Ectodermal cell (in vitro differentiated cells): ENCODE results near the gene SLC24A4.

Experiments
- H3K27ac ChIP-seq: 2 replicates; pipeline ENCODE4 v1.7.0; 2013; ENCODE audit warnings: mild to moderate bottlenecking, low read depth, low read length; ENCODE audit not compliant: insufficient read depth, poor library complexity, severe bottlenecking
- H3K27me3 ChIP-seq: 2 replicates; pipeline ENCODE4 v1.7.0; 2013; ENCODE audit warnings: mild to moderate bottlenecking, low read length; ENCODE audit not compliant: insufficient read depth, control insufficient read depth, poor library complexity, severe bottlenecking
- H3K36me3 ChIP-seq: one replicate; pipeline ENCODE4 v1.7.0; 2013; ENCODE audit warnings: low read length; ENCODE audit not compliant: control insufficient read depth, insufficient read depth
- H3K4me1 ChIP-seq: one replicate; pipeline ENCODE4 v1.7.0; 2013; ENCODE audit warnings: low read length; ENCODE audit not compliant: control insufficient read depth, insufficient read depth
- H3K4me3 ChIP-seq: 2 replicates; pipeline ENCODE4 v1.7.0; 2013; ENCODE audit warnings: low read depth, low read length, control low read depth; ENCODE audit not compliant: insufficient read depth
- H3K9me3 ChIP-seq: 2 replicates; pipeline ENCODE4 v1.7.0; 2013; ENCODE audit warnings: mild to moderate bottlenecking, low read length, moderate library complexity; ENCODE audit not compliant: control insufficient read depth
- WGBS, 2 experiments: methylation state at CpG; one replicate each; pipeline ENCODE4 v1.1.7; 2013; ENCODE audit warnings: missing lambda C conversion rate in 2 of 2; 5-methylcytosine and 5-hydroxymethylcytosine counted together

Gene SLC24A4

GRCh38 chr14:92451755-92452154, 128.8 kb downstream of the SLC24A4 start:
- H3K27ac ChIP-seq: no peak overlapping the region
- no peak overlapping the region for H3K4me3 ChIP-seq

DNA sequence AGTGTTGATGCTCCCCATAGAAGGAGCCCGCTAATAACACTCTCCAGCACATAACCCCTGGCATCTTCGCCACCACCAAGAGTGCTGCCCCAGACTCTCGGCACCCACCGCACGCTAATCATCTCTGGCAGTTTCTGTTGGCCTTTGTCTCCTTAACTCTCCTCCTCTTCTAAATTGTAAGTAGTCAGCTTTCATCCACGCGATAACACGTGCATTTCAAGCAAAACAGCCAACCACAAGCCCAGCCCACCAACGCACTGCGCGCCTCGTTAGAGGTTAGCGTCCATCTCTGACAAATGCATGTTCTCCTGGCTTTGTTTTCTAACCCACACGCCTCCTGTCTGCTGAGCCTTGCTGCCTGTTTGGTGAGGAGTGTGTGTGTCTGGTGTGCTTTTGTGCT, 129.5 kb downstream of the SLC24A4 start:
- no peaks in the 10 kb centered on the region for H3K27me3 ChIP-seq
- H3K9me3 ChIP-seq: no peaks in the 10 kb centered on the region
- no peaks in the 10 kb centered on the region for H3K36me3 ChIP-seq
- 94 to 95% methylated on average over 14 of the region's 14 CpGs for WGBS, 2 experiments
- peaks cover 15% of the 10 kb centered on the region for H3K4me1 ChIP-seq
- no peak overlapping the region for H3K27ac ChIP-seq
- no peak overlapping the region for H3K4me3 ChIP-seq

More at GRCh38 chr14:92451755-92452154, 128.8 kb downstream of the SLC24A4 start:
- H3K27me3 ChIP-seq: no peaks in the 10 kb centered on the region
- H3K36me3 ChIP-seq: no peaks in the 10 kb centered on the region
- H3K4me1 ChIP-seq: peaks cover 15% of the 10 kb centered on the region
- H3K9me3 ChIP-seq: no peaks in the 10 kb centered on the region
- WGBS, 2 experiments: 87 to 89% methylated on average over 5 of the region's 5 CpGs

GRCh38 chr14:92453691-92454090, 130.7 kb downstream of the SLC24A4 start:
- no peak overlapping the region for H3K27ac ChIP-seq
- H3K27me3 ChIP-seq: no peaks in the 10 kb centered on the region
- 93 to 96% methylated on average over 8 of the region's 8 CpGs for WGBS, 2 experiments
- H3K9me3 ChIP-seq: no peaks in the 10 kb centered on the region
- no peaks in the 10 kb centered on the region for H3K36me3 ChIP-seq
- H3K4me3 ChIP-seq: no peak overlapping the region
- H3K4me1 ChIP-seq: peaks cover 15% of the 10 kb centered on the region

DNA sequence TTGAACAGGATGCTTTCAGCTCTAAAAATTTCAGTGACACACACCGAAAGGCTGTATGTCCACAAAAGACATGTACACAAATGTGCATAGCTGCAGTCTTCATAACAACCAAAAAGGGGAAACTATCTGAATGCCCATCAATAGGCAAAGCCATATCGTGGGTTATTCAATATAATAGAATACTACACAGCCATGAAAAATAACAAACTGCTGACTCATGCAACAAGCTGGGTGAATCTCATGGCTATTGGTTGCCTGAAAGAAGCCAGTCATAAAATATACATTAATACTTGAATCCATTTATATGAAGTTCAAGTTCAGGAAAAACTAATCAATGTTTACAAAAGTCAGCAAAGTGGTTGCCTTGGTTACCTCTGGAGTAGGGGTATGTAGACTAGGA, 132.3 kb downstream of the SLC24A4 start:
- no peak overlapping the region for H3K4me3 ChIP-seq
- no peaks in the 10 kb centered on the region for H3K27me3 ChIP-seq
- no peaks in the 10 kb centered on the region for H3K9me3 ChIP-seq
- H3K36me3 ChIP-seq: no peaks in the 10 kb centered on the region
- WGBS, 2 experiments: 94 to 98% methylated on average over 2 of the region's 2 CpGs
- peaks cover 7% of the 10 kb centered on the region for H3K4me1 ChIP-seq
- no peak overlapping the region for H3K27ac ChIP-seq

DNA sequence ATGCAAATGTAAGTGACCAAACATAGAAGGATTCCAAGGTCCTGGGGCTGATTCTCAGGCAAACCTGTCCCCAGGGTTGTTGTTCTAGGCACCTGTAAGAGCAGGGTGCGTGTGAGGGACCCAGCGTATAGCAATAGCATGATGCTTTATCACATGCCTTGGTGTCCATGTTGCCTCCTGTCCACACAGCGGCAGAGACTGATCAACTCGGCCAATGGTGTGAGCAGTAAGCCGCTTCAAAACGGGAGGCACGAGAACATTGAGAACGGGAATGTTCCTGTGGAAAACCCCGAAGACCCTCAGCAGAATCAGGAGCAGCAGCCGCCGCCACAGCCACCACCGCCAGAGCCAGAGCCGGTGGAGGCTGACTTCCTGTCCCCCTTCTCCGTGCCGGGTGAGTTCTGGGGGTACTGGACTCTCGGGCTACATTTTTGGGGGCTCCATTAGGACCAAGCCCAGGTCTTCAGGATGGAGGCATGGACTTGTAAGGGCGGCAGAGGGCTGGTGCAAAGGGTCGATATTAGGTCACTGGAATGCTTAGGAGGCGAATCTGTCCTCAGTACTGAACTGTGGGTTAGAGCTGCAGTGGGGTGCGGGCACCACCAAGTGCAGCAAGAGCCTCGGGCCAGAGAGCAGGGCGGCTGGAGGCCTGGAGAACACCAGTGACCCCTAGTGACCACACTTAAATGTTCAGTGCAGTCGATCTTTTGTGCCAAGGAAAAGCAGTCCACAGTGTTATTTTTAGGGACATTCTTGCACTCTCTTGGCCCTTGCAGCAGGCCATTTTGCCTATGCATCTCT, 133.4 kb downstream of the SLC24A4 start:
- Histone ChIP-seq H3K27ac (no peak overlapping the region), H3K36me3 (no peaks in the 10 kb centered on the region), H3K9me3 (no peaks in the 10 kb centered on the region), H3K4me3 (no peak overlapping the region), H3K4me1 (no peaks in the 10 kb centered on the region), H3K27me3 (no peaks in the 10 kb centered on the region)
- 71 to 74% methylated on average over 23 of the region's 23 CpGs for WGBS, 2 experiments

- H3K4me3 ChIP-seq: no peak overlapping the region
- H3K27me3 ChIP-seq: no peaks in the 10 kb centered on the region
- H3K36me3 ChIP-seq: no peaks in the 10 kb centered on the region
- H3K4me1 ChIP-seq: no peaks in the 10 kb centered on the region
- no peaks in the 10 kb centered on the region for H3K9me3 ChIP-seq
- WGBS, 2 experiments: 90 to 91% methylated on average over 5 of the region's 5 CpGs
- no peak overlapping the region for H3K27ac ChIP-seq
Measured at GRCh38 chr14:92457016-92457565, 134.1 kb downstream of the SLC24A4 start.

- H3K36me3 ChIP-seq: no peaks in the 10 kb centered on the region
Measured at GRCh38 chr14:92458136-92459029, 135.4 kb downstream of the SLC24A4 start.

DNA sequence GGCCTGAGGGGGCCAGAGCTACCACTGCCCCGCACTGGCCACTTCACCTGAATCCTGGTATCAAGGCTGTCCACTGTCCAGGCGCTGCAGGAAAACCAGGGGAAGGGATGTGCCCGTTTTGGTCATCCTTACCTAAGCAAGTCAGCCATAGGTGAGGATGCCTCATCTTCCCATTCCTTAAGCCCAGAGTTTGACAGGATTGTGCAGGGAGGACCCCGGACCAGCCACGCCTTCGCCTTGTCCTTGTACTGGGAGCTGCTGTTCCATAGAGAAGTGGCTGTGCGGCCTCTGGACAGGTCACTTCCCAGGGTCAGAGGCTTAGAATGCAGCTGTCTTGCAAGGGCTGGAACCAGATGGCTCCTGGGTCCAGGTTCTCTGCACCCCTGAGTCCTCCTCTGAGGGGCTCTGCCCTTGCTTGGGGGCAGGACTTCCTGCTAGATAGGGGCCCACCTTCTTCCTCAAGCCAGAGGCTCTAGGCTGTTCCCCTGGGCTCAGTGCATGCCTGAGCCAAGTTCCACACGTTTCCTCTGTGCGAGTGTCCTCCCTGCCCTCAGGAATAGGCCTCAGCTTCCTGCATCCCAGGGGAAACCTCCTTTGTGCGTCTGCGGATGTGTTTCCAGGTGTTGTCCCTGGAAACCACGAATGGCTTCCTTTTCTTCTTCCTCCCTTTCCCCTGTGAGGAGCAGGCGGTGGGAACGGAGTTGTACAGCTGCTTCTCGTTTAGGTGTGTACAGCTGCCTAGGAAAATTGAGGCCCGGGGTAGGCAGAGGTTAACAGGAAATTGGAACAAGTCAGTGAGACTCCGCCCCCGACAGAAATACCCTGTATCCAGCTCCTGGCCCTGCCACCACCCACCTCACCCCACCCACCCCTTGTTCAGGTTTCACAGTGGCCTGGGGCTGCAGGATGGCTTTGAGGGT, 136.3 kb downstream of the SLC24A4 start:
- Histone ChIP-seq H3K27me3 (no peaks in the 10 kb centered on the region), H3K36me3 (no peaks in the 10 kb centered on the region), H3K27ac (no peak overlapping the region), H3K4me3 (no peak overlapping the region), H3K9me3 (no peaks in the 10 kb centered on the region), H3K4me1 (no peaks in the 10 kb centered on the region)
- WGBS, 2 experiments: 91 to 92% methylated on average over 18 of the region's 18 CpGs

More at GRCh38 chr14:92458136-92459029, 135.4 kb downstream of the SLC24A4 start:
- WGBS, 2 experiments: 92 to 93% methylated on average over 17 of the region's 17 CpGs
- no peak overlapping the region for H3K27ac ChIP-seq
- no peaks in the 10 kb centered on the region for H3K4me1 ChIP-seq
- no peak overlapping the region for H3K4me3 ChIP-seq
- H3K9me3 ChIP-seq: no peaks in the 10 kb centered on the region
- H3K27me3 ChIP-seq: no peaks in the 10 kb centered on the region

DNA sequence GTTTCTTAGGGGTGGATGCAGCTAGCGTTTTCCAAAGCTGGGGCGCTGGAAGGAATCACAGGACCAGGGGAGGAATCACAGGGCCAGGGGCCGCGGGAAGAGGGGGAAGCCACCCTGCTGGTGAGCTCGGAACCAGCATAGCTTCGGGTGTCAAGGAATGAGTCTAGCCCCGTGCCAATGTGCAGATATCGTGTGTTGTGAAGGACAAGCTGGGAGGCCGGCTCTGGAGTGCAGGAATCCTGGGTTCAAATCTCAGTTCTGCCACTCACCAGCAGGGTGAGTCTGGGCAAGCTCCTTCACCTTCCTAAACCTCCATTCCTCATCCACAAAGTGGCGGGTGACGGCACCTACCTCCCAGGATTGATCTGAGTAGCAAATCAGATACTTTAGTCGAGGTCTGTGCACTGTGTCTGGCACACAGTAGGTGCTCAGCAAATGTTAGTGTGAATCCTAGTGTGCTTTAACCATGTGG, 137.0 kb downstream of the SLC24A4 start:
- no peaks in the 10 kb centered on the region for H3K36me3 ChIP-seq
- WGBS, 2 experiments: 80 to 82% methylated on average over 12 of the region's 12 CpGs
- H3K9me3 ChIP-seq: no peaks in the 10 kb centered on the region
- no peak overlapping the region for H3K4me3 ChIP-seq
- no peaks in the 10 kb centered on the region for H3K4me1 ChIP-seq
- H3K27ac ChIP-seq: no peak overlapping the region
- H3K27me3 ChIP-seq: no peaks in the 10 kb centered on the region
